Lung (tissue), 12 donors: ENCODE measurements around the gene SMAP1. TPM values are rescaled to one million over a fixed set of nuclear protein-coding genes. Genes with fewer than 3 reads are reported as not detected.

ENCODE experiments used
- ATAC-seq: fragments of 200-7000 bp; cut with Tn5 transposase; one replicate; pipeline ENCODE4 v1.9.1; 2020; ENCODE audit warnings: moderate number of reproducible peaks; ENCODE audit not compliant: insufficient read depth, low FRiP score
- DNase-seq, 3 donors: peaks; one replicate each; pipeline ENCODE4 v3.0.0-alpha.2; 2013 to 2017
- H3K27ac ChIP-seq, 2 donors: one replicate each; pipeline ENCODE4 v1.5.1; 2013; ENCODE audit warnings: mild to moderate bottlenecking in 2 of 2, moderate library complexity in 2 of 2, control low read depth in 1 of 2, inconsistent platforms in 1 of 2, low read depth in 1 of 2, low read length in 1 of 2
- H3K27me3 ChIP-seq, 3 donors: one replicate each; pipeline ENCODE4 v1.5.1; 2013; ENCODE audit warnings: low read length in 2 of 3; ENCODE audit not compliant: control insufficient read depth in 3 of 3, insufficient read depth in 3 of 3
- H3K36me3 ChIP-seq, 4 donors: one replicate each; pipeline ENCODE4 v1.5.1; 2013; ENCODE audit warnings: low read length in 4 of 4, mild to moderate bottlenecking in 1 of 4, moderate library complexity in 1 of 4; ENCODE audit not compliant: control insufficient read depth in 4 of 4, insufficient read depth in 4 of 4
- H3K4me1 ChIP-seq, 5 donors: one replicate each; pipeline ENCODE4 v1.5.1; 2013; ENCODE audit warnings: low read length in 5 of 5, mild to moderate bottlenecking in 2 of 5, moderate library complexity in 1 of 5; ENCODE audit not compliant: control insufficient read depth in 5 of 5, insufficient read depth in 5 of 5
- H3K4me3 ChIP-seq: one replicate; pipeline ENCODE4 v1.5.1; 2013; ENCODE audit warnings: mild to moderate bottlenecking, control low read depth, moderate library complexity
- H3K9ac ChIP-seq, 2 donors: one replicate each; pipeline ENCODE4 v1.5.1; 2013; ENCODE audit warnings: low read length in 2 of 2, control low read depth in 1 of 2; ENCODE audit not compliant: insufficient read depth in 1 of 2
- H3K9me3 ChIP-seq, 4 donors: one replicate each; pipeline ENCODE4 v1.5.1; 2013; ENCODE audit warnings: low read length in 3 of 4, mild to moderate bottlenecking in 1 of 4, moderate library complexity in 1 of 4; ENCODE audit not compliant: control insufficient read depth in 4 of 4, insufficient read depth in 3 of 4
- WGBS, 2 donors: extraction: QIAGEN DNeasy Blood & Tissue Kit; methylation state at CpG; one replicate each; pipeline ENCODE4 v1.1.7; 2013; 5-methylcytosine and 5-hydroxymethylcytosine counted together
- polyA plus RNA-seq, 2 donors: library from polyadenylated mRNA; stranded (reverse); fragments of 200-250 nt; gene quantifications; one replicate each; pipeline ENCODE4 v1.2.1, GENCODE V29; 2013
- total RNA-seq, 2 donors: library from RNA; depleted of rRNA in 1 of 2; stranded (reverse); fragments of >200 nt in 1 of 2; gene quantifications; one replicate each; pipeline ENCODE4 v1.2.1, GENCODE V29; 2014 to 2021
- TF ChIP-seq, protein P1 (sequence below): IDR thresholded peaks from 2 replicates; pipeline ENCODE4 v1.5.1; 2012; ENCODE audit warnings: mild to moderate bottlenecking; ENCODE audit errors: control extremely low read depth, extremely low read depth
- donor health status: control.
- donor health status: control.
- donor health status: Bipolar disorder and iron deficiency.
- donor health status: healthy.
- donor health status: DM: yes; HTN: yes; CAD: no.

The SMAP1 gene
- total and polyA plus RNA-seq, 4 donors: 16.5 to 31.8 (median 19.6) TPM

- Histone ChIP-seq H3K9ac (no peak overlapping the region), H3K4me1 (no peaks in the 10 kb centered on the region), H3K4me3 (no peak overlapping the region), H3K9me3 (no peaks in the 10 kb centered on the region), H3K27me3 (no peaks in the 10 kb centered on the region), H3K36me3 (peaks cover 0 to 2% (median 0%) of the 10 kb centered on the region in 4 donors), H3K27ac (no peak overlapping the region)
- TF ChIP-seq, protein P1, sequence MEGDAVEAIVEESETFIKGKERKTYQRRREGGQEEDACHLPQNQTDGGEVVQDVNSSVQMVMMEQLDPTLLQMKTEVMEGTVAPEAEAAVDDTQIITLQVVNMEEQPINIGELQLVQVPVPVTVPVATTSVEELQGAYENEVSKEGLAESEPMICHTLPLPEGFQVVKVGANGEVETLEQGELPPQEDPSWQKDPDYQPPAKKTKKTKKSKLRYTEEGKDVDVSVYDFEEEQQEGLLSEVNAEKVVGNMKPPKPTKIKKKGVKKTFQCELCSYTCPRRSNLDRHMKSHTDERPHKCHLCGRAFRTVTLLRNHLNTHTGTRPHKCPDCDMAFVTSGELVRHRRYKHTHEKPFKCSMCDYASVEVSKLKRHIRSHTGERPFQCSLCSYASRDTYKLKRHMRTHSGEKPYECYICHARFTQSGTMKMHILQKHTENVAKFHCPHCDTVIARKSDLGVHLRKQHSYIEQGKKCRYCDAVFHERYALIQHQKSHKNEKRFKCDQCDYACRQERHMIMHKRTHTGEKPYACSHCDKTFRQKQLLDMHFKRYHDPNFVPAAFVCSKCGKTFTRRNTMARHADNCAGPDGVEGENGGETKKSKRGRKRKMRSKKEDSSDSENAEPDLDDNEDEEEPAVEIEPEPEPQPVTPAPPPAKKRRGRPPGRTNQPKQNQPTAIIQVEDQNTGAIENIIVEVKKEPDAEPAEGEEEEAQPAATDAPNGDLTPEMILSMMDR: no peak
- no peak for DNase-seq
- 90 to 97% methylated on average over 1 of the region's 1 CpG for WGBS, 2 donors
- ATAC-seq: no peak
These were observed 129.9 kb downstream of the SMAP1 start for GRCh38 chr6:70797625-70798024.

- WGBS, 2 donors: 97 to 98% methylated on average over 11 of the region's 11 CpGs
- DNase-seq (no peak), ATAC-seq (no peak)
- Histone ChIP-seq H3K9ac (no peak overlapping the region), H3K27me3 (no peaks in the 10 kb centered on the region), H3K36me3 (peaks cover 0 to 4% (median 1%) of the 10 kb centered on the region in 4 donors), H3K9me3 (no peaks in the 10 kb centered on the region), H3K27ac (no peak overlapping the region), H3K4me1 (no peaks in the 10 kb centered on the region), H3K4me3 (no peak overlapping the region)
- TF ChIP-seq, protein P1: no peak
These were observed 138.4 kb downstream of the SMAP1 start for GRCh38 chr6:70806086-70806485.

GRCh38 chr6:70811788-70812187 lies 144.1 kb downstream of the SMAP1 start:
- no peak for DNase-seq
- Histone ChIP-seq H3K9me3 (no peaks in the 10 kb centered on the region), H3K4me1 (peaks cover 0 to 6% (median 0%) of the 10 kb centered on the region in 5 donors), H3K36me3 (peaks cover 0 to 3% (median 0%) of the 10 kb centered on the region in 4 donors), H3K27ac (no peak overlapping the region), H3K9ac (no peak overlapping the region), H3K27me3 (no peaks in the 10 kb centered on the region), H3K4me3 (no peak overlapping the region)
- ATAC-seq: no peak
- TF ChIP-seq, protein P1: no peak
- 91% methylated on average over 6 of the region's 6 CpGs for WGBS, 2 donors

DNA sequence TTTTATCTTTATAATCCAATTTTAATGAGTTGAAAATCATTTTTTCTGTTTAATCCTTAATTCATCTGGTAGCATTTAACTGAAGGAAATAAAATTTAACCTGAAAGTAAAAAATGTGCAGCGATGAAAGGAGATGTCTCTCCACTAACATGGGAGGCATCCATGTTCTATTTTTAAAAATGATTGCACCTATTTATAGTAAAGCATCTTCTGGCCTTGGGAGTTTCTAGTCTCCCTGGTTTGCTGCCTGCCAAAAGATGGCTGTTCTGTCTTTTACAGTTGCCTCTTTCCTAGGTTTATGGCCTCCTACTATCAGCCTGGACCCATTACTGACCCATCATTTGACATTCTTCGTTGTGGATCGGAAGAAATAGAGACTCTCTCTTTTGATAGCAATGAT lies 146.2 kb downstream of the SMAP1 start:
- Histone ChIP-seq H3K36me3 (peaks cover 0 to 3% (median 0%) of the 10 kb centered on the region in 4 donors), H3K9ac (no peak overlapping the region), H3K4me3 (no peak overlapping the region), H3K4me1 (peaks cover 0 to 6% (median 0%) of the 10 kb centered on the region in 5 donors), H3K9me3 (no peaks in the 10 kb centered on the region), H3K27me3 (no peaks in the 10 kb centered on the region), H3K27ac (no peak overlapping the region)
- ATAC-seq: no peak
- TF ChIP-seq, protein P1: no peak
- 64 to 87% methylated on average over 3 of the region's 3 CpGs for WGBS, 2 donors
- DNase-seq: no peak
